Mesendoderm (in vitro differentiated cells): ENCODE data around the gene EBI3.
A peak's percentile ranks its signal among the peaks of the same experiment; 100 is the strongest.
"Not testable (repeated sequence)": the region's sequence is repeated elsewhere in the genome, so short reads cannot be mapped to it uniquely, and the experiment has no call there.

Source experiments
- DNase-seq: peaks from one replicate; pipeline ENCODE4 v3.0.0; 2013
- H2AK5ac ChIP-seq: 2 replicates; pipeline ENCODE4 v1.6.1; 2013; ENCODE audit warnings: low read length, inconsistent platforms
- H2BK120ac ChIP-seq: 2 replicates; pipeline ENCODE4 v1.6.1; 2013; ENCODE audit warnings: low read depth, mild to moderate bottlenecking, low read length, moderate library complexity, mixed read lengths
- H2BK15ac ChIP-seq: replicated peaks from 2 replicates; pipeline ENCODE4 v1.6.1; 2013; ENCODE audit warnings: low read depth, mild to moderate bottlenecking, moderate library complexity
- H2BK5ac ChIP-seq: 2 replicates; pipeline ENCODE4 v1.6.1; 2013; ENCODE audit warnings: low read length, inconsistent platforms
- H3K18ac ChIP-seq: 2 replicates; pipeline ENCODE4 v1.6.1; 2013; ENCODE audit warnings: mild to moderate bottlenecking, low read length, mixed read lengths
- H3K23ac ChIP-seq: one replicate; pipeline ENCODE4 v1.6.1; 2013; ENCODE audit warnings: low read length
- H3K27ac ChIP-seq: 2 replicates; pipeline ENCODE4 v1.5.1; 2013; ENCODE audit warnings: low read depth, mild to moderate bottlenecking, inconsistent platforms, low read length, moderate library complexity
- H3K27me3 ChIP-seq: 2 replicates; pipeline ENCODE4 v1.6.1; 2013; ENCODE audit warnings: low read length, control low read depth, mild to moderate bottlenecking, inconsistent platforms; ENCODE audit not compliant: insufficient read depth, poor library complexity
- H3K36me3 ChIP-seq: 2 replicates; pipeline ENCODE4 v1.6.1; 2013; ENCODE audit warnings: low read length, inconsistent platforms; ENCODE audit not compliant: control insufficient read depth, insufficient read depth
- H3K4ac ChIP-seq: one replicate; pipeline ENCODE4 v1.6.1; 2013; ENCODE audit warnings: low read depth, mild to moderate bottlenecking, low read length, moderate library complexity
- H3K4me1 ChIP-seq: 2 replicates; pipeline ENCODE4 v1.6.1; 2013; ENCODE audit warnings: low read depth, low read length, inconsistent platforms; ENCODE audit not compliant: control insufficient read depth
- H3K4me2 ChIP-seq: 2 replicates; pipeline ENCODE4 v1.6.1; 2013; ENCODE audit warnings: low read length
- H3K4me3 ChIP-seq: 2 replicates; pipeline ENCODE4 v1.5.1; 2013; ENCODE audit warnings: mild to moderate bottlenecking, low read length
- H3K56ac ChIP-seq: one replicate; pipeline ENCODE4 v1.6.1; 2013; ENCODE audit warnings: low read length
- H3K79me1 ChIP-seq: 2 replicates; pipeline ENCODE4 v1.6.1; 2013; ENCODE audit warnings: low read length, inconsistent platforms
- H3K79me2 ChIP-seq: 2 replicates; pipeline ENCODE4 v1.6.1; 2013; ENCODE audit warnings: mild to moderate bottlenecking, low read length; ENCODE audit not compliant: control insufficient read depth, insufficient read depth
- H3K9ac ChIP-seq: 2 replicates; pipeline ENCODE4 v1.6.1; 2013; ENCODE audit warnings: low read length, inconsistent platforms
- H4K5ac ChIP-seq: one replicate; pipeline ENCODE4 v1.6.1; 2013; ENCODE audit warnings: low read length
- H4K8ac ChIP-seq: one replicate; pipeline ENCODE4 v1.6.1; 2013; ENCODE audit warnings: low read depth, mild to moderate bottlenecking, control low read depth, low read length, moderate library complexity
- WGBS: extraction: QIAGEN DNeasy Blood & Tissue Kit; methylation state at CpG from one replicate; pipeline ENCODE4 v1.1.7; 2013; ENCODE audit warnings: low lambda C conversion rate, missing lambda C conversion rate; ENCODE audit not compliant: insufficient coverage; ENCODE audit errors: extremely low coverage; 5-methylcytosine and 5-hydroxymethylcytosine counted together

Gene EBI3

DNA sequence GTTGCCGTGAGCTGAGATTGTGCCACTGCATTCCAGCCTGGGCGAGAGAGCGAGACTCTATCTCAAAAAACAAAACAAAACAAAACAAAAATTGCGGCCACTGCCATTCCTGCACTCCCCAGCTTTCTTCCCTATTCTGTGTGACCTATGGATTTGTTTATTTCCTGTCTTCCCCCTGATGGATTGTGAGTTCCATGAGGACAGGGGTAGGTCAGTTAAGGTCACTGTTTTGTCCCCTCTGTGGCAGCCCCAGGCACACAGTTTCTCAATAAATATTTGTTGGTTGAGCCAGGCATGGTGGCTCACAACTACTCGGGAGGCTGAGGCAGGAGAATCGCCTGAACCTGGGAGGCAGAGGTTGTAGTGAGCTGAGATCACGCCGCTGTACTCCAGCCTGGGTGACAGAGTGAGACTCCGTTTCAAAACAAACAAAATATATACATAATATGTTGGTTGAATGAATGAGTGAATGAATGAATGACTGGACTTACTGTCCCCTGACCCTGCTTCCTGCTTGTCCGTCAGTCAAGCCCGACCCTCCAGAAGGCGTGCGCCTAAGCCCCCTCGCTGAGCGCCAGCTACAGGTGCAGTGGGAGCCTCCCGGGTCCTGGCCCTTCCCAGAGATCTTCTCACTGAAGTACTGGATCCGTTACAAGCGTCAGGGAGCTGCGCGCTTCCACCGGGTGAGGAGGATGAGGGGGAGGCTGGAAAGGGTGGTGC is 5.0 kb downstream of the EBI3 start:
- no peak overlapping the region for H4K8ac ChIP-seq
- WGBS: no CpG with 5 or more reads among the region's 21 CpGs
- H2AK5ac ChIP-seq: no peak overlapping the region
- no peak for DNase-seq
- no peaks in the 10 kb centered on the region for H3K36me3 ChIP-seq
- no peak overlapping the region for H3K23ac ChIP-seq
- H3K4me2 ChIP-seq: no peak overlapping the region
- no peaks in the 10 kb centered on the region for H3K79me1 ChIP-seq
- H3K18ac ChIP-seq: no peak overlapping the region
- H2BK15ac ChIP-seq: no peak overlapping the region
- H3K79me2 ChIP-seq: no peaks in the 10 kb centered on the region
- H4K5ac ChIP-seq: no peak overlapping the region
- no peak overlapping the region for H2BK5ac ChIP-seq
- H3K9ac ChIP-seq: no peak overlapping the region
- no peaks in the 10 kb centered on the region for H3K4me1 ChIP-seq
- H3K27me3 ChIP-seq: no peaks in the 10 kb centered on the region
- no peak overlapping the region for H3K4me3 ChIP-seq
- no peak overlapping the region for H3K4ac ChIP-seq
- no peak overlapping the region for H2BK120ac ChIP-seq
- H3K27ac ChIP-seq: no peak overlapping the region
- no peak overlapping the region for H3K56ac ChIP-seq

- H3K27me3 ChIP-seq: no peaks in the 10 kb centered on the region
- no peak overlapping the region for H4K5ac ChIP-seq
- no peaks in the 10 kb centered on the region for H3K36me3 ChIP-seq
- no peak overlapping the region for H2BK5ac ChIP-seq
- WGBS: no CpG with 5 or more reads among the region's 13 CpGs
- no peak overlapping the region for H3K9ac ChIP-seq
- H4K8ac ChIP-seq: no peak overlapping the region
- H3K79me2 ChIP-seq: no peaks in the 10 kb centered on the region
- no peaks in the 10 kb centered on the region for H3K4me1 ChIP-seq
- H2AK5ac ChIP-seq: no peak overlapping the region
- no peak overlapping the region for H3K4me2 ChIP-seq
- no peak for DNase-seq
- H3K4me3 ChIP-seq: no peak overlapping the region
- H3K56ac ChIP-seq: no peak overlapping the region
- H3K27ac ChIP-seq: no peak overlapping the region
- H3K18ac ChIP-seq: no peak overlapping the region
- H3K23ac ChIP-seq: no peak overlapping the region
- no peak overlapping the region for H2BK120ac ChIP-seq
- no peak overlapping the region for H2BK15ac ChIP-seq
- H3K79me1 ChIP-seq: no peaks in the 10 kb centered on the region
- no peak overlapping the region for H3K4ac ChIP-seq
Measured at GRCh38 chr19:4234862-4235201, 5.5 kb downstream of the EBI3 start.

DNA sequence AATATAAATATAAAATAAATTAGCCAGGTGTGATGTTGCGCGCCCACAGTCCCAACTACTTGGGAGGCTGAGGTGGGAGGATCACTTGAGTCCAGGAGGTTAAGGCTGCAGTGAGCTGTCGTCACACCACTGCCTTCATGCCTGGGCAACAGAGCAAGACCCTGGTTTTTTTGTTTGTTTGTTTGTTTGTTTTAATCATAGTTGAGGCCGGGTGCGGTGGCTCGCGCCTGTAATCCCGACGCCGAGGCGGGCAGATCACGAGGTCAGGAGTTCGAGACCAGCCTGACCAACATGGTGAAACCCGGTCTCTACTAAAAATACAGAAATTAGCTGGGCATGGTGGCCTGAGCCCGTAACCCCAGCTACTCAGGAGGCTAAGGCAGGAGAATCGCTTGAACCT is 8.2 kb downstream of the EBI3 start:
- not testable (repeated sequence) for H3K56ac ChIP-seq, H3K4me2 ChIP-seq, H3K4ac ChIP-seq, H3K23ac ChIP-seq, H4K8ac ChIP-seq, H3K27ac ChIP-seq, DNase-seq, H3K18ac ChIP-seq, H3K9ac ChIP-seq, H2BK5ac ChIP-seq, H4K5ac ChIP-seq, H3K4me3 ChIP-seq, H2AK5ac ChIP-seq, H2BK120ac ChIP-seq, H3K27me3 ChIP-seq, H2BK15ac ChIP-seq, H3K79me2 ChIP-seq, H3K36me3 ChIP-seq, H3K4me1 ChIP-seq, H3K79me1 ChIP-seq
- WGBS: no CpG with 5 or more reads among the region's 16 CpGs

DNA sequence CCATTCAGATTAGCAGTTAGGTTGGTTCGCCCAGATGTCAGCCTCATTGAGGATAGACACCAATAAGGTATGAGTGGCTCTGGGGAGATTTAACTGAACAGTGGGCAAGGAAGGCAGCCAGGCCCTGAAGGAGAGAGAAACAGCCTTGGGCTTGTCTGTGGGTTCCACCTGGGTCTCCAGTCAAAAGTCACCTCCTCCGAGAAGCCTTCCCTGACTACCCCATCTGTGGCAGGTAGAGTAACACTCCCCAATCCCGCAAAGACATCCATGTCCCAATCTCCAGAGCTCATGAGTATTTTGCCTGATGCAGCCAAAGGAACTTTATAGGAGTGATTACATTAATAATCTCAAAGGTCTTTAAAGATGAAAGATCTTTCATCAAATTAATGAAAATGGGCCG is 9.5 kb downstream of the EBI3 start:
- Histone ChIP-seq H2BK120ac (no peak overlapping the region), H3K9ac (no peak overlapping the region), H3K79me2 (no peaks in the 10 kb centered on the region), H3K18ac (no peak overlapping the region), H2BK15ac (no peak overlapping the region), H3K27me3 (no peaks in the 10 kb centered on the region), H3K79me1 (no peaks in the 10 kb centered on the region), H3K4me3 (no peak overlapping the region), H4K8ac (no peak overlapping the region), H2AK5ac (no peak overlapping the region), H3K23ac (no peak overlapping the region), H3K27ac (no peak overlapping the region), H3K4me1 (no peaks in the 10 kb centered on the region), H3K56ac (no peak overlapping the region), H3K36me3 (no peaks in the 10 kb centered on the region), H3K4me2 (no peak overlapping the region), H3K4ac (no peak overlapping the region), H2BK5ac (no peak overlapping the region), H4K5ac (no peak overlapping the region)
- DNase-seq: no peak
- WGBS: no CpG with 5 or more reads among the region's 4 CpGs

GRCh38 chr19:4241824-4242430 is 12.6 kb downstream of the EBI3 start:
- WGBS: no CpG with 5 or more reads among the region's 5 CpGs
- H3K4me2 ChIP-seq: no peak overlapping the region
- DNase-seq: no peak

DNA sequence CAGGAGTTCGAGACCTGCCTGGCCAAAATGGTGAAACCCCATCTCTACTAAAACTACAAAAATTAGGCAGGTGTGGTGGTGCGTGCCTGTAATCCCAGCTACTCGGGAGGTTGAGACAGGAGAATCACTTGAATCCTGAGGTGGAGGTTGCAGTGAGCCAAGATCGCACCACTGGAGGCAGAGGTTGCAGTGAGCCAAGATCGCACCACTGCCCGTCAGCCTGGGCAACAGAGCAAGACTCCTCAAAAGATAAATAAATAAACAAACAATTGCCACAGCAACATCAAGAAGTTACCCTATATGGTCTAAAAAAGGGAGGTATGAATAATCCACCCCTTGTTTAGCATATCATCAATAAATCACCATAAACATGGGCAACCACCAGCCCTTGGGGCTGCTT is 16.6 kb downstream of the EBI3 start:
- Histone ChIP-seq H3K56ac (peak overlapping the region; percentile 77), H4K8ac (peak overlapping the region; percentile 13)
- not testable (repeated sequence) for H3K27ac ChIP-seq, H3K79me1 ChIP-seq, H3K79me2 ChIP-seq, H3K23ac ChIP-seq, H2BK15ac ChIP-seq, H2BK5ac ChIP-seq, H2BK120ac ChIP-seq, H3K18ac ChIP-seq, H3K4me3 ChIP-seq, H3K4me2 ChIP-seq, H3K36me3 ChIP-seq, H3K27me3 ChIP-seq, H3K4me1 ChIP-seq, H3K9ac ChIP-seq, H4K5ac ChIP-seq, DNase-seq, H2AK5ac ChIP-seq, H3K4ac ChIP-seq
- no CpG with 5 or more reads among the region's 6 CpGs for WGBS

More at GRCh38 chr19:4241824-4242430, 12.6 kb downstream of the EBI3 start:
- H3K36me3 ChIP-seq: no peaks in the 10 kb centered on the region
- H3K4ac ChIP-seq: no peak overlapping the region
- no peak overlapping the region for H4K5ac ChIP-seq
- no peaks in the 10 kb centered on the region for H3K79me1 ChIP-seq
- H3K4me3 ChIP-seq: no peak overlapping the region
- no peak overlapping the region for H3K56ac ChIP-seq
- H3K23ac ChIP-seq: no peak overlapping the region
- no peak overlapping the region for H2BK5ac ChIP-seq
- H2BK120ac ChIP-seq: no peak overlapping the region
- no peak overlapping the region for H3K9ac ChIP-seq
- no peak overlapping the region for H4K8ac ChIP-seq
- H3K79me2 ChIP-seq: no peaks in the 10 kb centered on the region
- H3K27ac ChIP-seq: no peak overlapping the region
- H2BK15ac ChIP-seq: no peak overlapping the region
- peaks cover 2% of the 10 kb centered on the region for H3K4me1 ChIP-seq
- no peaks in the 10 kb centered on the region for H3K27me3 ChIP-seq
- H3K18ac ChIP-seq: no peak overlapping the region
- H2AK5ac ChIP-seq: no peak overlapping the region
